HCT116 (cell line): ENCODE measurements around the gene ZSCAN29. TPM values are rescaled to one million over a fixed set of nuclear protein-coding genes. Genes with fewer than 3 reads are reported as not detected.

ENCODE experiments used
- total RNA-seq: library from RNA; stranded (reverse); gene quantifications from one replicate; pipeline ENCODE4 v1.2.1, GENCODE V29; 2021; ENCODE audit not compliant: unreplicated experiment

The ZSCAN29 gene
- total RNA-seq, 1 experiment from 2014 or later: 27.3 TPM

Other genes with a start within 250 kb of the ZSCAN29 start
- 8.8 TPM for gene TMEM62, start 237.5 kb downstream of the ZSCAN29 start, total RNA-seq
- gene CCNDBP1, start 185.6 kb downstream of the ZSCAN29 start, total RNA-seq: 39.8 TPM
- not detected for gene EPB42, start 150.0 kb downstream of the ZSCAN29 start, total RNA-seq
- gene TGM5, start 104.1 kb downstream of the ZSCAN29 start, total RNA-seq: not detected
- not detected for gene TGM7, start 68.8 kb downstream of the ZSCAN29 start, total RNA-seq
- 4.7 TPM for gene LCMT2, start 40.5 kb downstream of the ZSCAN29 start, total RNA-seq
- gene TUBGCP4, start 58 bp upstream of the ZSCAN29 start, total RNA-seq: 38.6 TPM
- gene TP53BP1, start 122.1 kb upstream of the ZSCAN29 start, total RNA-seq: 54.1 TPM
- gene MAP1A, start 146.6 kb upstream of the ZSCAN29 start, total RNA-seq: 1.9 TPM
- 62.4 TPM for gene PPIP5K1, start 219.2 kb upstream of the ZSCAN29 start, total RNA-seq
- 24.4 TPM for gene CKMT1B, start 223.0 kb upstream of the ZSCAN29 start, total RNA-seq
- 0.91 TPM for gene STRC, start 247.8 kb upstream of the ZSCAN29 start, total RNA-seq